22Rv1 (cell line): ENCODE data around the gene KIF26A.

Source experiments
- ZFX ChIP-seq: fragments of 450-650 bp; IDR thresholded peaks from 2 replicates; pipeline ENCODE4 v1.6.1; 2017; ENCODE audit warnings: antibody characterized with exemption, borderline replicate concordance
- TF ChIP-seq, protein P1 (sequence below): fragments of 450-650 bp; IDR thresholded peaks from 2 replicates; pipeline ENCODE4 v1.5.1; 2017; ENCODE audit warnings: mild to moderate bottlenecking

- TF ChIP-seq, protein P1, sequence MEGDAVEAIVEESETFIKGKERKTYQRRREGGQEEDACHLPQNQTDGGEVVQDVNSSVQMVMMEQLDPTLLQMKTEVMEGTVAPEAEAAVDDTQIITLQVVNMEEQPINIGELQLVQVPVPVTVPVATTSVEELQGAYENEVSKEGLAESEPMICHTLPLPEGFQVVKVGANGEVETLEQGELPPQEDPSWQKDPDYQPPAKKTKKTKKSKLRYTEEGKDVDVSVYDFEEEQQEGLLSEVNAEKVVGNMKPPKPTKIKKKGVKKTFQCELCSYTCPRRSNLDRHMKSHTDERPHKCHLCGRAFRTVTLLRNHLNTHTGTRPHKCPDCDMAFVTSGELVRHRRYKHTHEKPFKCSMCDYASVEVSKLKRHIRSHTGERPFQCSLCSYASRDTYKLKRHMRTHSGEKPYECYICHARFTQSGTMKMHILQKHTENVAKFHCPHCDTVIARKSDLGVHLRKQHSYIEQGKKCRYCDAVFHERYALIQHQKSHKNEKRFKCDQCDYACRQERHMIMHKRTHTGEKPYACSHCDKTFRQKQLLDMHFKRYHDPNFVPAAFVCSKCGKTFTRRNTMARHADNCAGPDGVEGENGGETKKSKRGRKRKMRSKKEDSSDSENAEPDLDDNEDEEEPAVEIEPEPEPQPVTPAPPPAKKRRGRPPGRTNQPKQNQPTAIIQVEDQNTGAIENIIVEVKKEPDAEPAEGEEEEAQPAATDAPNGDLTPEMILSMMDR, result no peak
- no peak for TF ChIP-seq ZFX
Measured at GRCh38 chr14:104117341-104118005, 20.9 kb upstream of the KIF26A start.
